HG02588 (cell line): ENCODE measurements around the gene TKT.

Experiments
- ATAC-seq: cut with Tn5 transposase; IDR thresholded peaks from one replicate; pipeline ENCODE4 v1.9.1; 2021; ENCODE audit warnings: mild to moderate bottlenecking, moderate library complexity; ENCODE audit not compliant: unreplicated experiment

The TKT gene

GRCh38 chr3:53240989-53241972 is 14.5 kb downstream of the TKT start:
- no peak for ATAC-seq

GRCh38 chr3:53239800-53240199 is 16.0 kb downstream of the TKT start:
- ATAC-seq = no peak

- no peak for ATAC-seq
Observed at GRCh38 chr3:53238886-53239285, 16.9 kb downstream of the TKT start.

GRCh38 chr3:53238051-53238850 is 17.6 kb downstream of the TKT start:
- ATAC-seq = no peak

- no peak for ATAC-seq
Observed at GRCh38 chr3:53236112-53236841, 19.5 kb downstream of the TKT start.

GRCh38 chr3:53235545-53235944 is 20.3 kb downstream of the TKT start:
- no peak for ATAC-seq

GRCh38 chr3:53234841-53235232 is 21.0 kb downstream of the TKT start:
- ATAC-seq = no peak

- ATAC-seq = no peak
Observed at GRCh38 chr3:53234130-53234840, 21.5 kb downstream of the TKT start.

- no peak for ATAC-seq
Observed at GRCh38 chr3:53232641-53233377, 23.0 kb downstream of the TKT start.

GRCh38 chr3:53231532-53232511 is 24.0 kb downstream of the TKT start:
- ATAC-seq = no peak

GRCh38 chr3:53230789-53231188 is 25.0 kb downstream of the TKT start:
- no peak for ATAC-seq

- no peak for ATAC-seq
Observed at GRCh38 chr3:53230041-53230621, 25.7 kb downstream of the TKT start.

GRCh38 chr3:53229606-53230005 is 26.2 kb downstream of the TKT start:
- ATAC-seq = no peak

- no peak for ATAC-seq
Observed at GRCh38 chr3:53229171-53229570, 26.7 kb downstream of the TKT start.

- no peak for ATAC-seq
Observed at GRCh38 chr3:53227993-53228885, 27.6 kb downstream of the TKT start.

- no peak for ATAC-seq
Observed at GRCh38 chr3:53226841-53227407, 28.9 kb downstream of the TKT start.
